HEK293T (cell line): ENCODE measurements around the gene CADM3.

Experiments
- BHLHE40 ChIP-seq: fragments of 450-650 bp; IDR thresholded peaks from 2 replicates; pipeline ENCODE4 v1.6.1; 2016; ENCODE audit warnings: mild to moderate bottlenecking, moderate library complexity, borderline replicate concordance
- ELF4 ChIP-seq: fragments of 450-650 bp; IDR thresholded peaks from 2 replicates; pipeline ENCODE4 v1.6.1; 2017; ENCODE audit warnings: antibody characterized with exemption
- FOXA1 ChIP-seq: fragments of 450-650 bp; IDR thresholded peaks from 2 replicates; pipeline ENCODE4 v1.6.1; 2016; ENCODE audit warnings: mild to moderate bottlenecking
- FOXM1 ChIP-seq: fragments of 450-650 bp; IDR thresholded peaks from 2 replicates; pipeline ENCODE4 v1.6.1; 2017; ENCODE audit warnings: mild to moderate bottlenecking, borderline replicate concordance
- NFRKB ChIP-seq: fragments of 450-650 bp; IDR thresholded peaks from 2 replicates; pipeline ENCODE4 v1.6.1; 2016; ENCODE audit warnings: mild to moderate bottlenecking, moderate library complexity
- PKNOX1 ChIP-seq: fragments of 450-650 bp; IDR thresholded peaks from 2 replicates; pipeline ENCODE4 v1.6.1; 2016
- SUZ12 ChIP-seq: fragments of 450-650 bp; IDR thresholded peaks from 2 replicates; pipeline ENCODE4 v1.6.1; 2016; ENCODE audit warnings: mild to moderate bottlenecking
- TARDBP ChIP-seq: fragments of 450-650 bp; IDR thresholded peaks from 2 replicates; pipeline ENCODE4 v1.6.1; 2016

- TF ChIP-seq TARDBP (no peak), FOXM1 (no peak), BHLHE40 (no peak), PKNOX1 (no peak), NFRKB (no peak), ELF4 (no peak), FOXA1 (no peak), SUZ12 (no peak)
These were observed 24.4 kb upstream of the CADM3 start for GRCh38 chr1:159146980-159147379.
